Measurements from ENCODE around the gene RPS8. TPM values are rescaled to one million over a fixed set of nuclear protein-coding genes. Genes with fewer than 3 reads are reported as not detected.
A peak's percentile ranks its signal among the peaks of the same experiment; 100 is the strongest.
"Not testable (repeated sequence)": the region's sequence is repeated elsewhere in the genome, so short reads cannot be mapped to it uniquely, and the experiment has no call there.

The RPS8 gene
- polyA plus RNA-seq, 6 donors from 2014 or later = 896 to 1,302 (median 1,132) TPM

DNA sequence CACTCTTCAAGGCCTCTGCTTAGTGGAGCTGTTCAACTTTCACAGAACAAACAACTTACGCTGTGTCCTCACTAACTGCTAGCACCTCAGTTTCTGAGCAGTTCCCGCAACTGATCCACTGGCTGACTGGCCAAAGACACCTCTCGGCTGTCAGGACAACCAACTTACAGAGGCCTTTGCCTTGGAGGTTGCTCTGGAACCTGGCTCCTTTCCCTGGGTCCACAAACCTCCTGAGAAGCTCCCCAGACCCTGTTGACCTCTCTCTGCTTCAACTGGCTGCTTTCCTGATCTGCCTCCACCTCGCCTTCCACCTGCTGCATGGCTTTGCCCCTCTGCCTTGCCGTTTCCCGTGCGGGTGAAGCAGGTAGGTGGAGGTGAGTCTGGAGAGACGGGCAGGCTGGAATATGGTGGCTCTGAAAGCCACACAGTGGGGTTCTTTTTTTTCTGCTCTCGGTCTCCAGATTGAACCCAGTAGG, 45.9 kb downstream of the RPS8 start:
- Mint-ChIP-seq H3K27me3 (peaks cover 0 to 5% (median 0%) of the 10 kb centered on the region in 3 donors), H3K27ac (peak overlapping the region in 5 of 6 donors; percentile 12 to 100 (median 82)), H3K36me3 (no peaks in the 10 kb centered on the region), H3K4me3 (peak overlapping the region; percentile 25 to 96 (median 84)), H3K9me3 (no peaks in the 10 kb centered on the region), H3K4me1 (peaks cover 27 to 32% (median 29%) of the 10 kb centered on the region in 3 donors)
- ATAC-seq (ENCODE audit: low read depth in 2 of 2) (no peak), DNase-seq (no peak)

- DNase-seq (no peak), ATAC-seq (ENCODE audit: low read depth in 2 of 2) (no peak)
- Mint-ChIP-seq H3K9me3 (no peaks in the 10 kb centered on the region), H3K4me3 (peak overlapping the region in 1 of 8 donors; percentile 87), H3K27ac (no peak overlapping the region), H3K36me3 (no peaks in the 10 kb centered on the region), H3K27me3 (peaks cover 0 to 5% (median 0%) of the 10 kb centered on the region in 3 donors), H3K4me1 (peaks cover 27 to 32% (median 29%) of the 10 kb centered on the region in 3 donors)
These were observed 46.9 kb downstream of the RPS8 start for GRCh38 chr1:44822131-44822701.

- Mint-ChIP-seq H3K36me3 (no peaks in the 10 kb centered on the region), H3K27me3 (peaks cover 0 to 5% (median 0%) of the 10 kb centered on the region in 3 donors), H3K4me3 (no peak overlapping the region), H3K4me1 (peaks cover 23 to 30% (median 25%) of the 10 kb centered on the region in 3 donors), H3K9me3 (no peaks in the 10 kb centered on the region), H3K27ac (peak overlapping the region in 1 of 6 donors; percentile 29)
- DNase-seq (no peak), ATAC-seq (ENCODE audit: low read depth in 2 of 2) (no peak)
These were observed 47.7 kb downstream of the RPS8 start for GRCh38 chr1:44822981-44823451.

- H3K27me3 Mint-ChIP-seq; H3K27ac Mint-ChIP-seq; DNase-seq; H3K4me3 Mint-ChIP-seq; H3K36me3 Mint-ChIP-seq; ATAC-seq (ENCODE audit: low read depth in 2 of 2); H3K9me3 Mint-ChIP-seq: not testable (repeated sequence)
- H3K4me1 Mint-ChIP-seq = peaks cover 13 to 20% (median 17%) of the 10 kb centered on the region in 3 donors
These were observed 49.1 kb downstream of the RPS8 start for GRCh38 chr1:44824392-44824791.

DNA sequence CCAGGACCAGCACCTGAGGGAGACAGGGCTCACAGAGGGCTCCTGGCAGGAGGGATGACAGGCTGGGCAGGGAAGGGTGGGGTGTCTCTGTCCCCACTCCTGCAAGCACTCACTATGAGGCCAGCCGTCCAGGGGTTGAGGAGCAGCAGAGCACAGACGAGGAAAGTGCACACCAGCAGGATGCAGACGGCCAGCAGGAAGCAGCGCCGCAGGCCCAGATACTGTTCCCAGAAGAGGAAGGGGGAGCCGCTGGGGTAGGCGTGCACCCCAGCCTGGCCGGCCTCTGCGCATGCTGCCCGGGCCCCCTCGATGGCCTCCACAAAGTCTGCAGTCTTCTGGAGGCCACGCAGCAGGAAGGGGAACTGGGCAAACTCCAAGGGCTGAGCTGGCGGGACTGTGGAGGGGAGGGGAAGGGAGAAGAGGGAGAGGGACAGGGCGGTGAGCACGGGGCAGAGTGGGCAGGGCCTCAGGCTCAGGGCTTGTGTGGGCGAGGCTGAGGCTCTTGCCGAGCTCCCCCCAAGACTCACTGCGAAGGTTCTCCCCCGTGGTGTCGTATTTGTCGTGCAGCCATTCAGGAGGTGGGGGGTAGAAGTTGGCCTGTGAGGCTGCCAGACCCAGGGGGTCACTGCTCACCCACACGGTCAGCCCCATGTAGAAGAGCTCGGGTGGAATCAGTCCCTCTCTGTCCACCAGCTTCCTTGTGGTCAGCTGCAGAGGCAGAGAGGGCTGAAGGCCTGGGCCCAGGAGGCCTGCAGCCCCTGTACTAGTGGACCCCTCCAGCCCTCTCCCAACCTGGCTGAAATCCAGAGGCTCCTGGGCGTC, 51.2 kb downstream of the RPS8 start:
- peak overlapping the region in 1 of 6 donors; percentile 47 for H3K27ac Mint-ChIP-seq
- H3K27me3 Mint-ChIP-seq = peaks cover 0 to 5% (median 0%) of the 10 kb centered on the region in 3 donors
- ATAC-seq (ENCODE audit: low read depth in 2 of 2) (no peak), DNase-seq (no peak)
- no peaks in the 10 kb centered on the region for H3K9me3 Mint-ChIP-seq
- no peaks in the 10 kb centered on the region for H3K36me3 Mint-ChIP-seq
- H3K4me1 Mint-ChIP-seq = peaks cover 0 to 4% (median 4%) of the 10 kb centered on the region in 3 donors
- no peak overlapping the region for H3K4me3 Mint-ChIP-seq

GRCh38 chr1:44827197-44828002, 52.1 kb downstream of the RPS8 start:
- H3K27me3 Mint-ChIP-seq = peaks cover 0 to 5% (median 0%) of the 10 kb centered on the region in 3 donors
- no peaks in the 10 kb centered on the region for H3K9me3 Mint-ChIP-seq
- H3K27ac Mint-ChIP-seq = peak overlapping the region in 4 of 6 donors; percentile 33 to 47 (median 40)
- H3K36me3 Mint-ChIP-seq = no peaks in the 10 kb centered on the region
- ATAC-seq (ENCODE audit: low read depth in 2 of 2) (peak in 1 of 2 donors; percentile 20), DNase-seq (no peak)
- no peak overlapping the region for H3K4me3 Mint-ChIP-seq
- peaks cover 0 to 4% (median 4%) of the 10 kb centered on the region in 3 donors for H3K4me1 Mint-ChIP-seq

DNA sequence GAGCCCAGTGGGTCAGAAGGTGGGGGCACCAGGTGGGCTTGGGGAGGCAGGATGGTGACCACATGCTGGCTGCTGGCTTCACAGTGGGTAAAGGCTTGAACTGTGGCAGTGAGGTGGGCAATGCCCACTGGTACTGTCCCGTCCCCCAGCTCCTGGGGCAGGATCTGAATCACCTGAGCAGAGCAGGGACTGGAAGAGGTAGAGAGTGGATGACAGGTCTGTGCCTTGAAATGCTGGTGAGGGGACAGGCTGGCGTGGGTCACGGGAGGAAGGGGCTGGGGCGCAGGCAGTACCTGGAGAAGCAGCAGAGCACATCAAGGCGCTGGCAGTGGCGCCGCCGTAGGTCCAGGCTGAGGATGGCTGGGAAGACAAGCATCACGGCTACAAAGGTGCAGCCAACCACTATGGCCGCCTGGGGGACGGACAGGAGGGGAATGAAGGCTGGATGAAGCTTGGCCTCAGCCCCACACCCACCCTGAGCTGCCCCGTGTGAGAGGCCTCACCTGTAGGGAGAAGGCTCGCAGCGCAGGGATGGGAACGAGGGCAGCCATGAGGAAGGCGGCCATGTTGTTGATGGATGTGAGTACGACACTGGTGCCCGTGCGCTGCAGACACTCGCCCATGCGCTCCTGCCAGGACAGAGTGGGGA, 52.8 kb downstream of the RPS8 start:
- H3K27me3 Mint-ChIP-seq = peaks cover 0 to 5% (median 0%) of the 10 kb centered on the region in 3 donors
- H3K27ac Mint-ChIP-seq = peak overlapping the region in 1 of 6 donors; percentile 68
- no peaks in the 10 kb centered on the region for H3K36me3 Mint-ChIP-seq
- H3K9me3 Mint-ChIP-seq = no peaks in the 10 kb centered on the region
- ATAC-seq (ENCODE audit: low read depth in 2 of 2) (no peak), DNase-seq (no peak)
- H3K4me3 Mint-ChIP-seq = peak overlapping the region in 1 of 8 donors; percentile 84
- H3K4me1 Mint-ChIP-seq = peaks cover 0 to 4% (median 4%) of the 10 kb centered on the region in 3 donors

Other genes starting within 250 kb of the RPS8 start
- gene TMEM53, start 101.1 kb upstream of the RPS8 start, polyA plus RNA-seq (ENCODE audit: low read depth in 6 of 6) = 10 to 100 TPM in 1 of 6 donors, 1 to 10 TPM in 5; 1.2 to 10.3 (median 7.4) TPM
- 10 to 100 TPM; 14.0 to 28.1 (median 18.6) TPM for gene ARMH1, start 100.8 kb upstream of the RPS8 start, polyA plus RNA-seq (ENCODE audit: low read depth in 6 of 6)
- not detected for gene RNU5D-1, start 44.4 kb upstream of the RPS8 start, polyA plus RNA-seq (ENCODE audit: low read depth in 6 of 6)
- under 1 TPM in 4 of 6 donors, not detected in 2; 0.23 to 0.85 (median 0.33) TPM for gene KIF2C, start 35.7 kb upstream of the RPS8 start, polyA plus RNA-seq (ENCODE audit: low read depth in 6 of 6)
- gene BEST4, start 12.6 kb downstream of the RPS8 start, polyA plus RNA-seq (ENCODE audit: low read depth in 6 of 6) = under 1 TPM in 1 of 6 donors, not detected in 5; 0.12 TPM
- gene PLK3, start 24.8 kb downstream of the RPS8 start, polyA plus RNA-seq (ENCODE audit: low read depth in 6 of 6) = 1 to 10 TPM; 2.6 to 9.2 (median 5.0) TPM
- not detected for gene DYNLT4, start 31.8 kb downstream of the RPS8 start, polyA plus RNA-seq (ENCODE audit: low read depth in 6 of 6)
- under 1 TPM in 3 of 6 donors, not detected in 3; 0.09 to 0.57 (median 0.31) TPM for gene BTBD19, start 33.0 kb downstream of the RPS8 start, polyA plus RNA-seq (ENCODE audit: low read depth in 6 of 6)
- under 1 TPM in 1 of 6 donors, not detected in 5; 0.27 TPM for gene PTCH2, start 67.7 kb downstream of the RPS8 start, polyA plus RNA-seq (ENCODE audit: low read depth in 6 of 6)
- 10 to 100 TPM; 15.1 to 23.5 (median 18.1) TPM for gene EIF2B3, start 211.1 kb downstream of the RPS8 start, polyA plus RNA-seq (ENCODE audit: low read depth in 6 of 6)
- 10 to 100 TPM in 5 of 6 donors, 1 to 10 TPM in 1; 9.1 to 31.6 (median 16.1) TPM for gene HECTD3, start 235.8 kb downstream of the RPS8 start, polyA plus RNA-seq (ENCODE audit: low read depth in 6 of 6)
- gene UROD, start 236.7 kb downstream of the RPS8 start, polyA plus RNA-seq (ENCODE audit: low read depth in 6 of 6) = 10 to 100 TPM; 59.9 to 95.9 (median 77.4) TPM